ENCODE measurements around the gene TSHZ2. TPM values are rescaled to one million over a fixed set of nuclear protein-coding genes. Genes with fewer than 3 reads are reported as not detected.

Gene TSHZ2, protein sequence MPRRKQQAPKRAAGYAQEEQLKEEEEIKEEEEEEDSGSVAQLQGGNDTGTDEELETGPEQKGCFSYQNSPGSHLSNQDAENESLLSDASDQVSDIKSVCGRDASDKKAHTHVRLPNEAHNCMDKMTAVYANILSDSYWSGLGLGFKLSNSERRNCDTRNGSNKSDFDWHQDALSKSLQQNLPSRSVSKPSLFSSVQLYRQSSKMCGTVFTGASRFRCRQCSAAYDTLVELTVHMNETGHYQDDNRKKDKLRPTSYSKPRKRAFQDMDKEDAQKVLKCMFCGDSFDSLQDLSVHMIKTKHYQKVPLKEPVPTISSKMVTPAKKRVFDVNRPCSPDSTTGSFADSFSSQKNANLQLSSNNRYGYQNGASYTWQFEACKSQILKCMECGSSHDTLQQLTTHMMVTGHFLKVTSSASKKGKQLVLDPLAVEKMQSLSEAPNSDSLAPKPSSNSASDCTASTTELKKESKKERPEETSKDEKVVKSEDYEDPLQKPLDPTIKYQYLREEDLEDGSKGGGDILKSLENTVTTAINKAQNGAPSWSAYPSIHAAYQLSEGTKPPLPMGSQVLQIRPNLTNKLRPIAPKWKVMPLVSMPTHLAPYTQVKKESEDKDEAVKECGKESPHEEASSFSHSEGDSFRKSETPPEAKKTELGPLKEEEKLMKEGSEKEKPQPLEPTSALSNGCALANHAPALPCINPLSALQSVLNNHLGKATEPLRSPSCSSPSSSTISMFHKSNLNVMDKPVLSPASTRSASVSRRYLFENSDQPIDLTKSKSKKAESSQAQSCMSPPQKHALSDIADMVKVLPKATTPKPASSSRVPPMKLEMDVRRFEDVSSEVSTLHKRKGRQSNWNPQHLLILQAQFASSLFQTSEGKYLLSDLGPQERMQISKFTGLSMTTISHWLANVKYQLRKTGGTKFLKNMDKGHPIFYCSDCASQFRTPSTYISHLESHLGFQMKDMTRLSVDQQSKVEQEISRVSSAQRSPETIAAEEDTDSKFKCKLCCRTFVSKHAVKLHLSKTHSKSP (N-terminal part only)
- under 0.01 TPM in 1 of 2 replicates, not detected in the other for total RNA-seq

DNA sequence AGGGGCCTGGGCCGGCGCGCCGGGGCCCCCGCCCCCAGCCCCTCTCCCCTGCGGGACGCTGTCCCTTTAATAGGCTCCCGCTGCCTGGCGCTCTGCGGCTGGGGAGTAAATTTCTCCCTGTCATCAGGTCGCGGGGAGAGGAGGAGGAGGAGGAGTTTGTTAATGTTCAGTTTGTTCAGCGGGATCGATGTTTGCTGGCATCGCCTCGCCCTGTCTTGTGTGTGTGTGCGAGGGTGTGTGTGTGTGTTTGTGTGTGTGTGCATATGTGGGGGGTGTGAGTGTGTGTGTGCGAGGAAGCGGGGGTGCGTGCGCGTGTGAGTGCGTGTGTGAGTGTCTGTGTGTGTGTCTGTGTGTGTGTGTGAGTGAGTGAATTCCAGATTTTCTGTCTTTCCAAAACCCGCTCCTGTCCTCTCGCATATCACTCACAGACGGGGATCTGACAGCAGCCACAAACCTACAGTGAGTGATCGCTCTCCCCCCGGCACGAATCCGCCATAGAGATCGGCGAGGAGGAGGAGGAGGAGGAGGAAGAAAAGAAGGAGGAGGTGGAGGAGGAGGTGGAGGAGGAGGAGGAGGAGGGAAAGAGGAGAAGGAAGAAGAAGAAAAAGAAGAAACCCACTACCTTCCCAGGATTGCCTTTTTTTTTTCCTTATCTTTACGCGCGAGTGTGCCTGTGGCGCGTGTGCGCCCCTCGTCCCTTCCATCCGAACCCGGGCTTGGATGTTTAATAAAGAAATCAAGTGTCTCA, at the start of gene TSHZ2:
TSHZ2 (plus strand) TSS at position 169 of the 748 bp plus-strand sequence. CDS start 936 bp downstream, outside the sequence.

